K562 (cell line): ENCODE results near the gene ABCC1. TPM values are rescaled to one million over a fixed set of nuclear protein-coding genes. Genes with fewer than 3 reads are reported as not detected.

Source experiments
- DIDO1 ChIP-seq: fragments of 450-650 bp; IDR thresholded peaks from 2 replicates; pipeline ENCODE4 v1.6.1; 2016; ENCODE audit warnings: low read depth, missing biosample characterization, missing genetic modification characterization
- MAFK ChIP-seq: IDR thresholded peaks from 2 replicates; pipeline ENCODE4 v1.6.1; 2011; ENCODE audit warnings: low read length, improper control_type of control experiment
- MEF2A ChIP-seq: IDR thresholded peaks from 2 replicates; pipeline ENCODE4 v1.6.1; 2011; ENCODE audit warnings: low read depth, mild to moderate bottlenecking, low read length, moderate library complexity; ENCODE audit not compliant: control insufficient read depth
- SMAD2 ChIP-seq: fragments of 150-350 bp; IDR thresholded peaks from 2 replicates; pipeline ENCODE4 v1.6.1; 2014; ENCODE audit warnings: low read depth, mild to moderate bottlenecking, low read length
- SMAD4 ChIP-seq: fragments of 250-450 bp; sonication (Bioruptor Pico); conservative IDR thresholded peaks from 2 replicates; pipeline ENCODE4 v1.8.0; 2021; ENCODE audit warnings: inconsistent platforms, mild to moderate bottlenecking, moderate library complexity
- TAF1 ChIP-seq: IDR thresholded peaks from 2 replicates; pipeline ENCODE4 v1.6.1; 2011; ENCODE audit warnings: mild to moderate bottlenecking, low read length, moderate library complexity; ENCODE audit not compliant: insufficient read depth, control insufficient read depth, severe bottlenecking; ENCODE audit errors: extremely low read depth
- TAF15 ChIP-seq: fragments of 200-400 bp; formaldehyde crosslinking; IDR thresholded peaks from 2 replicates; pipeline ENCODE4 v1.6.1; 2017; ENCODE audit warnings: mild to moderate bottlenecking, low read depth, low read length, moderate library complexity
- TBP ChIP-seq: optimal IDR thresholded peaks from 2 replicates; pipeline ENCODE3; 2011; ENCODE audit warnings: low read depth, low read length, improper control_type of control experiment
- TRIM24 ChIP-seq, 2 experiments: fragments of 450-650 bp; IDR thresholded peaks; 2 replicates each; pipeline ENCODE4 v1.6.1; 2016
- YY1 ChIP-seq, 3 experiments: IDR thresholded peaks; 2 replicates each; pipeline ENCODE4 v1.6.1; 2011; ENCODE audit warnings: low read length in 2 of 3, mild to moderate bottlenecking in 2 of 3, moderate library complexity in 2 of 3, borderline replicate concordance in 1 of 3, control low read depth in 1 of 3, low read depth in 1 of 3; ENCODE audit not compliant: insufficient read depth in 3 of 3, insufficient replicate concordance in 2 of 3, control insufficient read depth in 1 of 3, insufficient read length in 1 of 3; ENCODE audit errors: extremely low read depth in 1 of 3
- ZNF12 ChIP-seq: sonication (generic); formaldehyde crosslinking; IDR thresholded peaks from 2 replicates; pipeline ENCODE4 v1.4.0; 2020; ENCODE audit warnings: mild to moderate bottlenecking, missing genetic modification reagents
- polyA plus RNA-seq, 8 experiments: library from polyadenylated mRNA; depleted of rRNA in 4 of 8; stranded (reverse) in 5 of 8; unstranded in 3 of 8; fragments of >200 nt; fragmentation: Nextera tagmentation in 2 of 8; fragmentation: Illumina TruSeq in 1 of 8; extraction: Ambion mirVana in 2 of 8; extraction: Trizol in 1 of 8; gene quantifications; 2 replicates each; pipeline versions ENCODE4 v1.2.1 to v1.2.3, GENCODE V29; 2011 to 2014; ENCODE audit warnings: inconsistent platforms in 1 of 8, missing spikeins in 1 of 8
- total RNA-seq, 7 experiments: library from RNA; depleted of rRNA in 6 of 7; stranded (reverse); fragments of >200 nt in 6 of 7; fragmentation: Illumina TruSeq in 2 of 7; extraction: Trizol in 2 of 7; gene quantifications; 2 replicates each; pipeline versions ENCODE4 v1.2.1 to v1.2.3, GENCODE V29; 2011 to 2021; ENCODE audit warnings: low replicate concordance in 1 of 7
- TF ChIP-seq, protein P1 (sequence below), 2 experiments: fragments of 450-650 bp; formaldehyde crosslinking in 1 of 2; IDR thresholded peaks; 2 replicates each; pipeline versions ENCODE4 v1.4.0 to v1.6.1; 2014 to 2020; ENCODE audit warnings: mild to moderate bottlenecking in 2 of 2, borderline replicate concordance in 1 of 2, low read depth in 1 of 2
- TF ChIP-seq, protein P2 (sequence below), 3 experiments: IDR thresholded peaks in 2 of 3; conservative IDR thresholded peaks in 1 of 3; 2 replicates each; pipeline ENCODE4 v1.5.1; 2011 to 2012; ENCODE audit warnings: low read length in 3 of 3, mild to moderate bottlenecking in 3 of 3, control low read depth in 2 of 3, improper control_type of control experiment in 1 of 3, inconsistent platforms in 1 of 3, low read depth in 1 of 3, mixed read lengths in 1 of 3, moderate library complexity in 1 of 3; ENCODE audit not compliant: insufficient read depth in 2 of 3

Gene ABCC1
- total and polyA plus RNA-seq, 9 of the 15 experiments (the other 6 are each of a cell fraction or from before 2014, with no cell fraction given): 3.9 to 41.6 (median 10.0) TPM

DNA sequence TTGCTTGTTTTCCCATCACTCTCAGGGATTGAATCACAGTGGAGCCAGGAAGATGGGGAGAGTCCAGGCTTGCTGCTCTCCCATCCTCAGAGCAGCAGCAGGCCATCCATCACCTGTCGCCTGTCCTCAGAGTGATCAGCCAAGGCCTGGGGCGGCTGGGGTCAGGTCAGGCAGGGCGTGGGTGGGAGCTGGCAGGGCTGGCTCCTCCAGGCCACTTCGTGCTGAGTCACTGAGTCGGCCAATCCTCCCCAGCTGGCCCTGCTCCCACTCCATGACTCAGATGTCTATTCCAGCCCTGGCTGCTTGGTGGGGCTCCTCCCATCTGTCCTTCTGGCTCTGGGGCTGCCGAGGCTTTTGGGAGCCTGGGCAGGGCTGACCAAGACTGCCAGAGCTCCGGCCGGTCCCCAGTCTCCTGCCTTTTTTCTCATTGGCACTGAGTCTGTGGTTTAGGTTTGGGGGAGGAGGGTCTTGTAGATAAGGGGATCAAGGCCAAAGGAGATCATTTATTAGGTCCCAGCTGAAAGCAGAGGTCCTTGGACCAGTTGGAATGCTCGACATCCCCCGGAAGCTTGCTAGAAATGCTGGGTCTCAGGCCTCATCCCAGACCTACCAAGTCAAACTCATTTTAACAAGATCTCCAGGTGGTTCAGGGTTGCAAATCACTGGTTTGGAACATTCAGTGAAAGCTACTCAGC, 72.7 kb downstream of the ABCC1 start (continued):
- TF ChIP-seq, protein P1, sequence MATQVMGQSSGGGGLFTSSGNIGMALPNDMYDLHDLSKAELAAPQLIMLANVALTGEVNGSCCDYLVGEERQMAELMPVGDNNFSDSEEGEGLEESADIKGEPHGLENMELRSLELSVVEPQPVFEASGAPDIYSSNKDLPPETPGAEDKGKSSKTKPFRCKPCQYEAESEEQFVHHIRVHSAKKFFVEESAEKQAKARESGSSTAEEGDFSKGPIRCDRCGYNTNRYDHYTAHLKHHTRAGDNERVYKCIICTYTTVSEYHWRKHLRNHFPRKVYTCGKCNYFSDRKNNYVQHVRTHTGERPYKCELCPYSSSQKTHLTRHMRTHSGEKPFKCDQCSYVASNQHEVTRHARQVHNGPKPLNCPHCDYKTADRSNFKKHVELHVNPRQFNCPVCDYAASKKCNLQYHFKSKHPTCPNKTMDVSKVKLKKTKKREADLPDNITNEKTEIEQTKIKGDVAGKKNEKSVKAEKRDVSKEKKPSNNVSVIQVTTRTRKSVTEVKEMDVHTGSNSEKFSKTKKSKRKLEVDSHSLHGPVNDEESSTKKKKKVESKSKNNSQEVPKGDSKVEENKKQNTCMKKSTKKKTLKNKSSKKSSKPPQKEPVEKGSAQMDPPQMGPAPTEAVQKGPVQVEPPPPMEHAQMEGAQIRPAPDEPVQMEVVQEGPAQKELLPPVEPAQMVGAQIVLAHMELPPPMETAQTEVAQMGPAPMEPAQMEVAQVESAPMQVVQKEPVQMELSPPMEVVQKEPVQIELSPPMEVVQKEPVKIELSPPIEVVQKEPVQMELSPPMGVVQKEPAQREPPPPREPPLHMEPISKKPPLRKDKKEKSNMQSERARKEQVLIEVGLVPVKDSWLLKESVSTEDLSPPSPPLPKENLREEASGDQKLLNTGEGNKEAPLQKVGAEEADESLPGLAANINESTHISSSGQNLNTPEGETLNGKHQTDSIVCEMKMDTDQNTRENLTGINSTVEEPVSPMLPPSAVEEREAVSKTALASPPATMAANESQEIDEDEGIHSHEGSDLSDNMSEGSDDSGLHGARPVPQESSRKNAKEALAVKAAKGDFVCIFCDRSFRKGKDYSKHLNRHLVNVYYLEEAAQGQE (IDR thresholded peaks at IDR 0.05; ENCODE audit: borderline replicate concordance): peak; percentile 83
- TF ChIP-seq, protein P1 (CRISPR knock-in tag; IDR thresholded peaks at IDR 0.05; ENCODE audit: low read depth): no peak; the same call in 1 of the 2 replicates
- TF ChIP-seq TAF1 (peak; percentile 34), DIDO1 (tag) (peak; percentile 33; the same call in 1 of the 2 replicates), SMAD2 (no peak), MAFK (peak; percentile 95), ZNF12 (0 out of 2 replicates have a peak, but pooled peaks have one; percentile 58), SMAD4 (CRISPR knock-in tag) (peak; percentile 95), TAF15 (no peak), MEF2A (peak; percentile 75), TBP (peak; percentile 43), YY1 (IDR thresholded peaks at IDR 0.05; ENCODE audit: borderline replicate concordance in 1 of 3, control insufficient read depth in 1 of 3, extremely low read depth in 1 of 3, insufficient read depth in 3 of 3, insufficient read length in 1 of 3, insufficient replicate concordance in 2 of 3, low read depth in 1 of 3, low read length in 2 of 3) (peak in 2 of 3 experiments; percentile 21 to 40), TRIM24 (IDR thresholded peaks at IDR 0.05) (peak; percentile 55 to 82; a peak in 3 of 4 replicates)
- TF ChIP-seq, protein P2, sequence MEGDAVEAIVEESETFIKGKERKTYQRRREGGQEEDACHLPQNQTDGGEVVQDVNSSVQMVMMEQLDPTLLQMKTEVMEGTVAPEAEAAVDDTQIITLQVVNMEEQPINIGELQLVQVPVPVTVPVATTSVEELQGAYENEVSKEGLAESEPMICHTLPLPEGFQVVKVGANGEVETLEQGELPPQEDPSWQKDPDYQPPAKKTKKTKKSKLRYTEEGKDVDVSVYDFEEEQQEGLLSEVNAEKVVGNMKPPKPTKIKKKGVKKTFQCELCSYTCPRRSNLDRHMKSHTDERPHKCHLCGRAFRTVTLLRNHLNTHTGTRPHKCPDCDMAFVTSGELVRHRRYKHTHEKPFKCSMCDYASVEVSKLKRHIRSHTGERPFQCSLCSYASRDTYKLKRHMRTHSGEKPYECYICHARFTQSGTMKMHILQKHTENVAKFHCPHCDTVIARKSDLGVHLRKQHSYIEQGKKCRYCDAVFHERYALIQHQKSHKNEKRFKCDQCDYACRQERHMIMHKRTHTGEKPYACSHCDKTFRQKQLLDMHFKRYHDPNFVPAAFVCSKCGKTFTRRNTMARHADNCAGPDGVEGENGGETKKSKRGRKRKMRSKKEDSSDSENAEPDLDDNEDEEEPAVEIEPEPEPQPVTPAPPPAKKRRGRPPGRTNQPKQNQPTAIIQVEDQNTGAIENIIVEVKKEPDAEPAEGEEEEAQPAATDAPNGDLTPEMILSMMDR (IDR thresholded peaks at IDR 0.05 in 2 of 3, conservative IDR thresholded peaks at IDR 0.05 in 1 of 3; ENCODE audit: insufficient read depth in 2 of 3, low read depth in 1 of 3, low read length in 3 of 3): peak in 1 of 3 experiments; percentile 3; a peak in 1 of 6 replicates
